Activated CD4-positive, alpha-beta memory T cell treated with anti-CD3 and anti-CD28 coated beads for 36 hours (primary cell): ENCODE measurements around the gene C14orf93. TPM values are rescaled to one million over a fixed set of nuclear protein-coding genes. Genes with fewer than 3 reads are reported as not detected.

Experiments used
- CTCF ChIA-PET: fragments of 350-600 bp; sonication (Branson Sonifier 250); formaldehyde crosslinking; loops from one replicate; lab custom pipeline; 2021; ENCODE audit warnings: antibody characterized with exemption, inconsistent platforms; lab: Charles Lee
- POLR2A ChIA-PET: fragments of 350-600 bp; sonication (Branson Sonifier 250); formaldehyde crosslinking; loops from one replicate; lab custom pipeline; 2021; ENCODE audit warnings: antibody characterized with exemption; lab: Charles Lee
- DNase-seq: peaks from one replicate; pipeline ENCODE4 v3.0.0-alpha.2; 2020
- H3K27ac Mint-ChIP-seq: one replicate; pipeline ENCODE4 v1.8.0; 2021; ENCODE audit warnings: mixed read lengths
- H3K27me3 Mint-ChIP-seq: one replicate; pipeline ENCODE4 v1.8.0; 2021; ENCODE audit warnings: mixed read lengths
- H3K36me3 Mint-ChIP-seq: one replicate; pipeline ENCODE4 v1.8.0; 2021; ENCODE audit warnings: mixed read lengths
- H3K4me1 Mint-ChIP-seq: one replicate; pipeline ENCODE4 v1.8.0; 2021; ENCODE audit warnings: low read depth, mixed read lengths
- H3K4me3 Mint-ChIP-seq: one replicate; pipeline ENCODE4 v1.8.0; 2021; ENCODE audit warnings: mild to moderate bottlenecking, mixed read lengths
- H3K9me3 Mint-ChIP-seq: one replicate; pipeline ENCODE4 v1.8.0; 2021; ENCODE audit warnings: mixed read lengths
- intact Hi-C: fragments of 100-400 bp; cut with micrococcal nuclease; formaldehyde crosslinking; loops from one replicate; pipeline ENCODE4 v1.15.1; 2023
- total RNA-seq, 2 experiments: library from RNA; stranded (reverse); gene quantifications; one replicate each; pipeline ENCODE4 v1.2.3, GENCODE V29; 2021

Gene C14orf93
- total RNA-seq, 2 experiments from 2014 or later, result 7.5 to 10.8 TPM

- H3K9me3 Mint-ChIP-seq, result no peaks in the 10 kb centered on the region
- DNase-seq, result no peak
- H3K4me3 Mint-ChIP-seq, result no peak overlapping the region
- intact Hi-C loops, result no loop called here
- ChIA-PET POLR2A (no interaction called here), CTCF (interaction anchor here (0.8 to 5.6 kb wide), 4 partner anchors 15 to 57 kb away, joined by 3 to 22 read pairs (median 6); no protein-coding TSS in a partner anchor)
- H3K27me3 Mint-ChIP-seq, result peaks cover 5% of the 10 kb centered on the region
- H3K4me1 Mint-ChIP-seq, result no peaks in the 10 kb centered on the region
- no peaks in the 10 kb centered on the region for H3K36me3 Mint-ChIP-seq
- H3K27ac Mint-ChIP-seq, result no peak overlapping the region
Observed at GRCh38 chr14:23043145-23043544, 33.2 kb upstream of the C14orf93 start.

GRCh38 chr14:23042162-23042965 lies 32.4 kb upstream of the C14orf93 start, which contains the start of gene PSMB11:
Gene PSMB11, plus strand, starts transcription at chr14:23042212. Its CDS starts 14 bp downstream, at chr14:23042226.
- ChIA-PET POLR2A (no interaction called here), CTCF (interaction anchor here (0.8 to 5.6 kb wide), 5 partner anchors 15 to 56 kb away, joined by 3 to 22 read pairs (median 4); partner anchors contain the start of gene CDH24)
- H3K4me1 Mint-ChIP-seq, result no peaks in the 10 kb centered on the region
- no peaks in the 10 kb centered on the region for H3K36me3 Mint-ChIP-seq
- H3K4me3 Mint-ChIP-seq, result no peak within 1 kb of the TSS
- no peak within 1 kb of the TSS for H3K27ac Mint-ChIP-seq
- no peaks in the 10 kb centered on the region for H3K9me3 Mint-ChIP-seq
- DNase-seq, result no peak
- intact Hi-C loops, result no loop called here
- peaks cover 2% of the 10 kb centered on the region for H3K27me3 Mint-ChIP-seq

GRCh38 chr14:23041729-23042128 lies 31.8 kb upstream of the C14orf93 start:
- Mint-ChIP-seq H3K27me3 (no peaks in the 10 kb centered on the region), H3K9me3 (no peaks in the 10 kb centered on the region), H3K27ac (no peak overlapping the region), H3K4me1 (no peaks in the 10 kb centered on the region), H3K36me3 (no peaks in the 10 kb centered on the region), H3K4me3 (no peak overlapping the region)
- ChIA-PET POLR2A (no interaction called here), CTCF (interaction anchor here (0.8 to 5.6 kb wide), 5 partner anchors 13 to 55 kb away, joined by 3 to 22 read pairs (median 4); partner anchors contain the start of gene CDH24)
- intact Hi-C loops, result no loop called here
- DNase-seq, result no peak

- no peak overlapping the region for H3K27ac Mint-ChIP-seq
- CTCF ChIA-PET, result interaction anchor here (0.6 to 5.6 kb wide), 4 partner anchors 16 to 56 kb away, joined by 3 to 22 read pairs (median 8); partner anchors contain the start of gene CDH24
- no peak overlapping the region for H3K4me3 Mint-ChIP-seq
- H3K4me1 Mint-ChIP-seq, result peaks cover 8% of the 10 kb centered on the region
- no peak for DNase-seq
- H3K9me3 Mint-ChIP-seq, result no peaks in the 10 kb centered on the region
- no peaks in the 10 kb centered on the region for H3K27me3 Mint-ChIP-seq
- no peaks in the 10 kb centered on the region for H3K36me3 Mint-ChIP-seq
- intact Hi-C loops, result no loop called here
- POLR2A ChIA-PET, result no interaction called here
Observed at GRCh38 chr14:23040100-23040499, 30.2 kb upstream of the C14orf93 start.

GRCh38 chr14:23035303-23036144 lies 25.6 kb upstream of the C14orf93 start:
- no peaks in the 10 kb centered on the region for H3K27me3 Mint-ChIP-seq
- peaks cover 25% of the 10 kb centered on the region for H3K36me3 Mint-ChIP-seq
- POLR2A ChIA-PET, result interaction anchor here (1.0 to 3.9 kb wide), 2 partner anchors 29 to 49 kb away, joined by 4 to 37 read pairs; no protein-coding TSS in a partner anchor
- peak overlapping the region; percentile 95 for H3K4me3 Mint-ChIP-seq
- intact Hi-C loops, result loop anchor here (1.0 to 2.0 kb wide), 3 partner anchors 21 to 1525 kb away; partner anchors contain the start of gene METTL3
- peaks cover 28% of the 10 kb centered on the region for H3K4me1 Mint-ChIP-seq
- peak overlapping the region; percentile 95 for H3K27ac Mint-ChIP-seq
- H3K9me3 Mint-ChIP-seq, result no peaks in the 10 kb centered on the region
- CTCF ChIA-PET, result interaction anchor here (2.1 to 2.6 kb wide), 2 partner anchors 33 to 53 kb away, joined by 4 to 10 read pairs; no protein-coding TSS in a partner anchor
- DNase-seq, result no peak

- Mint-ChIP-seq H3K36me3 (peaks cover 26% of the 10 kb centered on the region), H3K9me3 (no peaks in the 10 kb centered on the region), H3K27me3 (no peaks in the 10 kb centered on the region), H3K4me1 (peaks cover 28% of the 10 kb centered on the region), H3K4me3 (peak within 1 kb of the TSS; percentile 95), H3K27ac (peak within 1 kb of the TSS; percentile 95)
- DNase-seq, result peak; percentile 94
- POLR2A ChIA-PET, result interaction anchor here (0.5 to 3.9 kb wide), 5 partner anchors 28 to 146 kb away, joined by 3 to 37 read pairs (median 5); partner anchors contain the start of gene HAUS4
- intact Hi-C loops, result loop anchor here (1.0 to 2.0 kb wide), 4 partner anchors 22 to 1524 kb away; partner anchors contain the start of genes ACIN1, C14orf119 and METTL3
- CTCF ChIA-PET, result interaction anchor here (2.1 to 2.6 kb wide), 4 partner anchors 28 to 52 kb away, joined by 4 to 13 read pairs (median 10); no protein-coding TSS in a partner anchor
Observed at GRCh38 chr14:23034498-23035302, 24.8 kb upstream of the C14orf93 start, which contains the start of gene PSMB5. Gene PSMB5, minus strand, starts transcription at chr14:23034900. Its CDS starts 19 bp downstream, at chr14:23034881.

GRCh38 chr14:23033801-23034497 lies 24.0 kb upstream of the C14orf93 start:
- H3K4me3 Mint-ChIP-seq, result peak overlapping the region; percentile 95
- intact Hi-C loops, result loop anchor here (1.0 to 2.0 kb wide), 2 partner anchors 61 to 1523 kb away; partner anchors contain the start of genes ACIN1, C14orf119 and METTL3
- CTCF ChIA-PET, result interaction anchor here (0.7 to 2.6 kb wide), 8 partner anchors 12 to 105 kb away, joined by 3 to 13 read pairs (median 4); partner anchors contain the start of genes CDH24, HAUS4 and PRMT5

GRCh38 chr14:23033251-23033727 lies 23.3 kb upstream of the C14orf93 start:
- POLR2A ChIA-PET, result interaction anchor here (0.6 to 3.9 kb wide), 4 partner anchors 9 to 76 kb away, joined by 4 to 37 read pairs (median 6); partner anchors contain the start of gene HAUS4
- no peaks in the 10 kb centered on the region for H3K27me3 Mint-ChIP-seq
- peaks cover 36% of the 10 kb centered on the region for H3K36me3 Mint-ChIP-seq
- H3K4me1 Mint-ChIP-seq, result peaks cover 40% of the 10 kb centered on the region
- no peaks in the 10 kb centered on the region for H3K9me3 Mint-ChIP-seq
- DNase-seq, result no peak
- CTCF ChIA-PET, result interaction anchor here (0.7 to 2.6 kb wide), 9 partner anchors 11 to 104 kb away, joined by 3 to 13 read pairs (median 4); partner anchors contain the start of genes CDH24, HAUS4 and PRMT5
- H3K4me3 Mint-ChIP-seq, result peak overlapping the region; percentile 95
- H3K27ac Mint-ChIP-seq, result peak overlapping the region; percentile 95
- intact Hi-C loops, result no loop called here

More at GRCh38 chr14:23033801-23034497, 24.0 kb upstream of the C14orf93 start:
- H3K36me3 Mint-ChIP-seq, result peaks cover 32% of the 10 kb centered on the region
- peaks cover 35% of the 10 kb centered on the region for H3K4me1 Mint-ChIP-seq
- H3K27me3 Mint-ChIP-seq, result no peaks in the 10 kb centered on the region
- no peak for DNase-seq
- H3K27ac Mint-ChIP-seq, result peak overlapping the region; percentile 95
- POLR2A ChIA-PET, result interaction anchor here (0.5 to 3.9 kb wide), 6 partner anchors 10 to 145 kb away, joined by 3 to 37 read pairs (median 5); partner anchors contain the start of gene HAUS4
- no peaks in the 10 kb centered on the region for H3K9me3 Mint-ChIP-seq

GRCh38 chr14:23030936-23031335 lies 21.0 kb upstream of the C14orf93 start:
- ChIA-PET POLR2A (no interaction called here), CTCF (interaction anchor here (1.1 to 1.2 kb wide), 2 partner anchors 45 to 46 kb away, joined by 6 to 9 read pairs; no protein-coding TSS in a partner anchor)
- Mint-ChIP-seq H3K4me3 (no peak overlapping the region), H3K9me3 (no peaks in the 10 kb centered on the region), H3K27ac (no peak overlapping the region), H3K27me3 (no peaks in the 10 kb centered on the region), H3K36me3 (peaks cover 49% of the 10 kb centered on the region), H3K4me1 (peaks cover 47% of the 10 kb centered on the region)
- DNase-seq, result no peak
- intact Hi-C loops, result no loop called here
